Lower leg skin (tissue), 4 donors: ENCODE results near the gene SSR2. TPM values are rescaled to one million over a fixed set of nuclear protein-coding genes. Genes with fewer than 3 reads are reported as not detected.

Source experiments
- DNase-seq, 2 donors: peaks; one replicate each; pipeline ENCODE4 v3.0.0-alpha.2; 2019; ENCODE audit warnings: low spot score in 2 of 2
- H3K4me3 ChIP-seq: fragments of 200-600 bp; sonication (generic); 2 replicates; pipeline ENCODE4 v1.5.1; 2017; ENCODE audit warnings: mild to moderate bottlenecking, low read depth; ENCODE audit not compliant: poor library complexity, severe bottlenecking
- CTCF ChIP-seq, 3 donors: fragments of 450-650 bp; IDR thresholded peaks; one replicate each; pipeline ENCODE4 v1.5.1; 2016; ENCODE audit warnings: antibody characterized with exemption in 3 of 3, mild to moderate bottlenecking in 3 of 3, moderate library complexity in 2 of 3
- POLR2A ChIP-seq, 2 donors: fragments of 450-650 bp; IDR thresholded peaks; one replicate each; pipeline ENCODE4 v1.6.1; 2016 to 2017; ENCODE audit warnings: antibody characterized with exemption in 2 of 2, mild to moderate bottlenecking in 1 of 2, moderate library complexity in 1 of 2
- WGBS, 2 donors: methylation state at CpG; one replicate each; pipeline ENCODE4 v1.1.5; 2018; 5-methylcytosine and 5-hydroxymethylcytosine counted together
- intact Hi-C: fragments of 100-400 bp; cut with DNase I; formaldehyde crosslinking; loops from one replicate; pipeline ENCODE4 v1.15.0; 2023; ENCODE audit warnings: low total_unique reads
- total RNA-seq, 4 donors: library from RNA; depleted of rRNA; stranded (reverse); fragments of >200 nt; gene quantifications; one replicate each; pipeline ENCODE4 v1.1.0, GENCODE V29; 2016

The SSR2 gene
- total RNA-seq, 4 donors from 2014 or later = 113 to 215 (median 185) TPM

- no peak overlapping the region for H3K4me3 ChIP-seq
- DNase-seq = no peak
- WGBS, 2 donors = 85% methylated on average over 1 of the region's 1 CpG
- TF ChIP-seq CTCF (IDR thresholded peaks at IDR 0.05) (no peak), POLR2A (IDR thresholded peaks at IDR 0.05) (no peak)
- intact Hi-C loops = no loop called here
Measured at GRCh38 chr1:156056326-156056849, 35.6 kb upstream of the SSR2 start.

GRCh38 chr1:156055281-156056048 is 34.7 kb upstream of the SSR2 start:
- peak overlapping the region; percentile 79 for H3K4me3 ChIP-seq
- intact Hi-C loops = no loop called here
- TF ChIP-seq CTCF (IDR thresholded peaks at IDR 0.05) = no peak
- DNase-seq = no peak
- 31 to 36% methylated on average over 10 to 11 of the region's 17 CpGs for WGBS, 2 donors

GRCh38 chr1:156054500-156055280 is 33.9 kb upstream of the SSR2 start, which contains the start of gene LAMTOR2:
TSS of gene LAMTOR2 (plus strand) at chr1:156054782. CDS start at chr1:156054890, 108 bp downstream.
- 1% methylated on average over 34 to 48 of the region's 53 CpGs for WGBS, 2 donors
- peak; percentile 98 to 100 for DNase-seq
- H3K4me3 ChIP-seq = peak within 1 kb of the TSS; percentile 79
- intact Hi-C loops = no loop called here
- TF ChIP-seq CTCF (IDR thresholded peaks at IDR 0.05) (no peak), POLR2A (IDR thresholded peaks at IDR 0.05) (no peak)

DNA sequence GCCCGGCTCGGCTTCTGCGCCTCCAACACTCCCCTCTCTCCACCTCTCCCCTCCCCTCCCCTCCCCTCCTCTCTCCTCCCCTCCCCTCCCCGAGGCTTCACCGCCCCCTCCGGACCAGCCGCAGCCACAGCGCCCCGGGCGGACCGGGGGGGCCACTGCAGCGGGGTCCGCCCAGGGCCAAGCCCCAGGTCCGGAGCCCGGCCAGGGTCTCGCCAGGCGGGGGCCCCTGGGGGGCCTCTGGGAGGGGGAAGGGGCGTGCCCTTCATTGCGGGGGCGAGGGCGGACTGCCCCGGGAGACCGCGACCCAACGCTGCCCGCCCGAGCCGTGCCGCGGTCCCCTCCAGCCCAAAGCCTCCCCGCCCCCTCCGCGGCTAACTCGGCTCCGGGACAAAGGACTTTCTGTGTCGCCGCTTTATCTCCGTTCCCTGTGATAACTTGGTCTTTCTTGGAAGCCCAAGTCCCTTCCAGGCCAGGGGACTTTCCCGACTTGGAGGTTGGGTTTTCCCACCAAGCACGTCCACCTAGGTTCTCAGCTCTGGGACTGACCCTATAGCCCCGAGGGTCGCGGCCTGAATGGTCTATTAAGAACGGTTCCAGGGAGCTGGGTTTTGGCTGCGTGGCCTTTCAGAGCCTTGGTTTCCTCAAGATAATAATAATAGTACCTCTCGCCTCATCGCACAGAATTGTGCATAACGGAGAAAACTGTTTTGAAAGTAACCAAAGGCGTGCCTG is 33.2 kb upstream of the SSR2 start, which contains the start of gene UBQLN4:
UBQLN4 (minus strand) TSS at position 31 of the 732 bp plus-strand sequence. CDS start 97 bp downstream, outside the sequence.
- TF ChIP-seq CTCF (IDR thresholded peaks at IDR 0.05) = no peak
- no peak for TF ChIP-seq POLR2A (IDR thresholded peaks at IDR 0.05)
- peak within 1 kb of the TSS; percentile 79 for H3K4me3 ChIP-seq
- DNase-seq = peak; percentile 75 to 96
- 1% methylated on average over 27 to 39 of the region's 49 CpGs for WGBS, 2 donors
- intact Hi-C loops = no loop called here
